ENCODE results near the gene ZNF630. TPM values are rescaled to one million over a fixed set of nuclear protein-coding genes. Genes with fewer than 3 reads are reported as not detected.

ZNF630 gene
- total and polyA plus RNA-seq, 9 of the 15 experiments (the other 6 are each of a cell fraction or from before 2014, with no cell fraction given): 0.06 to 1.1 (median 0.34) TPM

- TF ChIP-seq NKRF (IDR thresholded peaks at IDR 0.05; ENCODE audit: borderline replicate concordance): no peak
- no peak for TF ChIP-seq HNRNPH1 (optimal IDR thresholded peaks at IDR 0.05; ENCODE audit: low read depth, low read length)
- no peak for TF ChIP-seq CEBPB (tag; IDR thresholded peaks at IDR 0.05)
- TF ChIP-seq FOSL1 (tag; conservative IDR thresholded peaks at IDR 0.05): no peak
- TF ChIP-seq ZNF224 (CRISPR knock-in tag; IDR thresholded peaks at IDR 0.05): no peak
- TF ChIP-seq CREB1 (IDR thresholded peaks at IDR 0.05): no peak
- no peak for TF ChIP-seq CREB1 (CRISPR knock-in tag; IDR thresholded peaks at IDR 0.05)
- no peak for TF ChIP-seq STAG1 (CRISPR knock-in tag; IDR thresholded peaks at IDR 0.05; ENCODE audit: borderline replicate concordance)
Observed at GRCh38 chrX:48083706-48084105, 12.3 kb upstream of the ZNF630 start (continued).

GRCh38 chrX:48083212-48083611, 11.8 kb upstream of the ZNF630 start:
- BruUV-seq (replicated peaks): no TSS peak
- in situ Hi-C loops (cut with MboI): loop anchor here (5.0 kb wide), 1 partner anchor 409 kb away; no protein-coding TSS in a partner anchor
- Histone ChIP-seq H3K9me1 (ENCODE audit: control insufficient read depth, insufficient read depth, low read length) (no peaks in the 10 kb centered on the region), H3K4me1 (replicated peaks in 1 of 2; ENCODE audit: control insufficient read depth in 2 of 2, insufficient read depth in 2 of 2, low read length in 2 of 2) (no peaks in the 10 kb centered on the region), H3K4me3 (no peak overlapping the region), H3K79me2 (ENCODE audit: control insufficient read depth, insufficient read depth, low read length) (no peaks in the 10 kb centered on the region), H3K4me2 (ENCODE audit: insufficient read depth, low read length) (no peak overlapping the region), H3K9ac (ENCODE audit: insufficient read depth in 1 of 2, low read depth in 2 of 2, low read length in 2 of 2) (no peak overlapping the region), H3K36me3 (ENCODE audit: control insufficient read depth, insufficient read depth, low read length) (no peaks in the 10 kb centered on the region), H3K9me3 (replicated peaks; ENCODE audit: control insufficient read depth, insufficient read depth, low read depth, low read length) (no peaks in the 10 kb centered on the region), H2AFZ (ENCODE audit: low read depth, low read length) (no peak overlapping the region), H4K20me1 (replicated peaks; ENCODE audit: control insufficient read depth, insufficient read depth, low read length) (no peaks in the 10 kb centered on the region), H3K27ac (ENCODE audit: extremely low read depth, low read depth, low read length) (no peak overlapping the region), H3K27me3 (ENCODE audit: control insufficient read depth in 2 of 2, insufficient read depth in 2 of 2, low read length in 2 of 2) (no peaks in the 10 kb centered on the region; a peak in 1 of 5 replicates)
- DNase-seq (ENCODE audit: extremely low read depth in 1 of 4, low spot score in 3 of 4): peak; percentile 52 to 73 (median 58)
- WGBS (ENCODE audit: insufficient coverage, low coverage, missing lambda C conversion rate): 0% methylated on average over 8 of the region's 9 CpGs
- POLR2A ChIA-PET: no interaction called here
- CTCF ChIA-PET (ENCODE audit: low intra/inter-chr PET ratio): interaction anchor here (0.5 kb wide), 1 partner anchor 586 kb away, joined by 3 read pairs; no protein-coding TSS in a partner anchor
- FAIRE-seq: peak; percentile 15
- peak; percentile 90 for ATAC-seq
- intact Hi-C loops (cut with micrococcal nuclease): loop anchor here (1.0 kb wide), 1 partner anchor 411 kb away; no protein-coding TSS in a partner anchor
- no peak for TF ChIP-seq PBX2 (CRISPR knock-in tag; IDR thresholded peaks at IDR 0.05; ENCODE audit: low read depth)
- TF ChIP-seq PBX2 (tag; conservative IDR thresholded peaks at IDR 0.05; ENCODE audit: low read depth): no peak
- no peak for TF ChIP-seq NFE2 (IDR thresholded peaks at IDR 0.05; ENCODE audit: low read depth)
- TF ChIP-seq SIRT6 (IDR thresholded peaks at IDR 0.05; ENCODE audit: low read depth, low read length): no peak
- TF ChIP-seq HMGXB4 (CRISPR knock-in tag; IDR thresholded peaks at IDR 0.05): no peak
- no peak for TF ChIP-seq NFXL1 (CRISPR knock-in tag; IDR thresholded peaks at IDR 0.05)

All from K562 (cell line).